ENCODE measurements around the gene NDUFS3.
A peak's percentile ranks its signal among the peaks of the same experiment; 100 is the strongest.
"Not testable (repeated sequence)": the region's sequence is repeated elsewhere in the genome, so short reads cannot be mapped to it uniquely, and the experiment has no call there.

NDUFS3 gene

DNA sequence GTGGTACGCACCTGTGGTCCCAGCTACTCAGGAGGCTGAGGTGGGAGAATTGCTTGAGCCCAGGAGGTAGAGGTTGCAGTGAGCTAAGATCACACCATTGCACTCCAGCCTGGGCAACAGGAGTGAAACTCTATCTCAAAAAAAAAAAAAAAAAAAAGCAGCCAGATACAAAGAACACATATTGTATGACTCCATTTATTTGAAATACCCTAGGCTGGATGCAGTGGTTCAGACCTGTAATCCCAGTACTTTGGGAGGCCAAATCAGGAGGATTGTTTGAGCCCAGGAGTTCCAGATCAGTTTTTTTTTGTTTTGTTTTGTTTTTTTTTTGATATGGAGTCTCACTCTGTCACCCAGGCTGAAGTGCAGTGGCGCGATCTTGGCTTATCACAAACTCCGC lies 16.5 kb upstream of the NDUFS3 start:
- not testable (repeated sequence) for DNase-seq

GRCh38 chr11:47564366-47564765 lies 14.5 kb upstream of the NDUFS3 start:
- DNase-seq, result not testable (repeated sequence)

DNA sequence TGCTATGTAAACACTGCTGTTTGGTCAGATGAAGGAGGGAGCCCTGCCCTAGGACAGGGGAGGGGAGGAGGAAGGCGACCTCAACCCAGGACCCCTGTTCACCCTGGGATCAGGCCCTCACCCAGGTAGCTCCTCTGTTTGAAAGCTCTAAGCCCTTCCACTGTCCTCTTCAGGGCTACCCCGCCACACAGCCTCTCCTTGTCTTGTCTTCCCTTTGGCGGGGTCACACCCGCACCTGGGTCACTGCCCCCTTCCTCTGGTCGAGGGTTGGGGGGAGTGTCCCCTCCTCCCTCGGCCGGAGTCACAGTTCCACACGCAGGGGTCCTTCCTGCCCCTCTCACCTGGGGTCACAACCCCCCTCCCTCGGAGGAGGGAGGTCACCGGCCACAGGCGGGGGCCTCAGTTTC lies 13.9 kb upstream of the NDUFS3 start:
- DNase-seq, result no peak

DNA sequence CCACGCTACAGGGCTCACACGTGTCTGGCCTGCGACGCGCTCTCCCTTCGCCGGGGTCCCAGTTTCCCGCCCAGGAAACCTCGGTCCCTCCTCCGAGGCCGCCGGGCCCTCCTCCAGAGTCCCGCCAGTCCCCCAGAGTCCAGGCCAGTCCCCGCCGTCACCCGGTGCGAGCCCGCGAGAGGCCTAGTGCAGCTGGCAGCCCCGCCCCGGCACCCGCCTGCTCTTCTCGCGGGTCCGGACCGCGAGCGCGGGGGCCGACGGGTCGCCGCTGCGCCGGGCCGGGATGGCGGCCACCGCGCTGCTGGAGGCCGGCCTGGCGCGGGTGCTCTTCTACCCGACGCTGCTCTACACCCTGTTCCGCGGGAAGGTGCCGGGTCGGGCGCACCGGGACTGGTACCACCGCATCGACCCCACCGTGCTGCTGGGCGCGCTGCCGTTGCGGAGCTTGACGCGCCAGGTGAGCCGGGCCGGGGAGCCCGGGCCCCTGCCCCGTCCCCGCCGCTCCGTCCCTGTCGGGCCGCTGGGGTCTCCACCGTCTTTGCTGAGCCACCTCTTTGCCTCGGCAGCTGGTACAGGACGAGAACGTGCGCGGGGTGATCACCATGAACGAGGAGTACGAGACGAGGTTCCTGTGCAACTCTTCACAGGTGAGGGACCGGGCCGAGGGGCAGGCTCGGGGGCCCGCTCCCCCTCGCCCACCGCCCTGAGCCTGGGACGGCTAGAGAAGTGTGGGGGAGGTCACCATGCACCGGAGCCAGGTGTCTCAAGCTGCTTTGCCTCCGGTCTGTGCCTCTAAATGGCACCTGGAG lies 13.3 kb upstream of the NDUFS3 start, which contains the start of gene PTPMT1:
Gene PTPMT1 (plus strand): TSS at position 260 of the 809 bp plus-strand sequence. CDS start 24 bp downstream, at position 284.
- DNase-seq, result peak; percentile 63

GRCh38 chr11:47566149-47566698 lies 12.7 kb upstream of the NDUFS3 start:
- no peak for DNase-seq

GRCh38 chr11:47569646-47570045 lies 9.2 kb upstream of the NDUFS3 start:
- DNase-seq, result no peak

- DNase-seq, result no peak
These were observed 8.1 kb upstream of the NDUFS3 start for GRCh38 chr11:47570651-47571356.

GRCh38 chr11:47571357-47571729 lies 7.5 kb upstream of the NDUFS3 start:
- DNase-seq, result no peak

GRCh38 chr11:47571895-47572294 lies 7.0 kb upstream of the NDUFS3 start:
- no peak for DNase-seq

GRCh38 chr11:47572715-47573255 lies 6.1 kb upstream of the NDUFS3 start:
- DNase-seq, result no peak

DNA sequence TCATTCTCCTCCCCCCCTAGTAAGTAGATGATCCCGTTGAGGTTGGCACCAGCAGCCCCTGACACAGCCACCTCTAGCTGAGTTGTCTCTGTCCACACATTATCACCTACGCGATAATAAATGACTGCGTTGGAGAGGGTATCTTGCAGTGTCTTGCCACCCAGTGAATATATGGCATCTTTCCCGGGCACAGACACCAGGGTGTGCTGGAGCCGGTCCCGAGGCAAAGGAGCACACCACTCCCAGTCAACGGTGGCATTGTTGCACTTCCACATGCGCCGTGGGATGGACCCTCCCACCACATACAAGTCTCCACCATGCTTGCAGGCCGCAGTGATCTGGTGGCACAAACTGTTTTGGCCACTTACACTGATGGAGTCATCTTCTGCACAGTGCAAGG lies 5.6 kb upstream of the NDUFS3 start:
- DNase-seq, result no peak

GRCh38 chr11:47577460-47578041 lies 1.3 kb upstream of the NDUFS3 start:
- no peak for DNase-seq

DNA sequence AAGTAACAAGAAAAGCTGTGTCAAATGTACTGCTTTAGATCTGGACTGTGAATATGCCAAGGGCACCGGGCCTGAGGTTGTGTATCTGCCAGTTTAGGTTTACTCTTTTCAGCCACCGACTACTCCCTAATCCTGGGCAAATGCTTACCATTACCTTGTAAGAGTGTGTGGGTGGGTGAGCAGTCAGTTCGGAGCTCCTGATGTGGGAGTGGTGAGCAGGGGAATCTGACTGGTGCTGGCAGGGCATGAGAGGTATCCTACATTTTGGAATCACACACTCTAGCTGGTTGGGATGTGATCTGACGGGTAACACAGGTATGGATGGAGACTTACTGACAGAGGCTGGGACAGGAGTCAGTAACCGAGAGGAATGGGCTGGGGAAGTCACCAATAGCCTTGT lies 5.0 kb downstream of the NDUFS3 start:
- no peak for DNase-seq

DNA sequence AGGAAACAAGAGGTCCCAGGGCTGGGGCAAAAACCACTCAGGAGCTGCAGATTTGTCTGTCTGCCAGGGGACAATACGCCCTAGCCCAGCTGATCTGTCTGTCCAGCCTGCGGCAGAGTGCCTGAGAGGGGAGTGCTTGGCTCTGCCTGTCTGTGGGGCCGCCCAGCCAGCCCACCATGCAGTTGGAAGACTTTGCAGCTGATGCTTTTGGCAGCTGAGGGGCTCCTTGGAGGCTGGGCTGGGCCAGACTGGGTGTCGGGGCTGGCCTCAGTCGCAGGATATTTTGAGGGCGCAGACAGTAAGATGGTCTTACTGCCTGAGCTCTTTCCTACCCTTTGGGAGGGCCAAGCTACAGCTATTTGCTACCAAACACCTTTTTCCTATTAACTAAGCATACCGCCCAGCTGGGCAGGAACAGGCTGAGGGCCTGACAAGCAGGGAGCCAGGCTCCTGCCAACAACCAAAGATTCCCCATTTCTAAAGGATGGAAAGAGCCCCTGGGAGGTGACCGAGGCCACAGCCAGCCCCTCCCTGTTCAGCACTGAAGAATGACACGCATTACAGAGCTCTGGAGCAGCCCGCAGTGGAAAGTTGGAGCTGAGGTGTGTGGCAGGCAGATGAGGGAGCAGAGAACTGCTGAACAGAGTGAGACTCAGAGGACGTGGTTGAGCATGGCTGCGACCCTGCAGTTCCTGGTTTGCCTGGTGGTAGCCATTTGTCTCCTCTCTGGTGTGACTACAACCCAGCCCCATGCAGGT lies 7.4 kb downstream of the NDUFS3 start, which contains the start of gene FAM180B:
Gene FAM180B (plus strand): TSS at position 581 of the 758 bp plus-strand sequence. CDS start 91 bp downstream, at position 672.
- no peak for DNase-seq

DNA sequence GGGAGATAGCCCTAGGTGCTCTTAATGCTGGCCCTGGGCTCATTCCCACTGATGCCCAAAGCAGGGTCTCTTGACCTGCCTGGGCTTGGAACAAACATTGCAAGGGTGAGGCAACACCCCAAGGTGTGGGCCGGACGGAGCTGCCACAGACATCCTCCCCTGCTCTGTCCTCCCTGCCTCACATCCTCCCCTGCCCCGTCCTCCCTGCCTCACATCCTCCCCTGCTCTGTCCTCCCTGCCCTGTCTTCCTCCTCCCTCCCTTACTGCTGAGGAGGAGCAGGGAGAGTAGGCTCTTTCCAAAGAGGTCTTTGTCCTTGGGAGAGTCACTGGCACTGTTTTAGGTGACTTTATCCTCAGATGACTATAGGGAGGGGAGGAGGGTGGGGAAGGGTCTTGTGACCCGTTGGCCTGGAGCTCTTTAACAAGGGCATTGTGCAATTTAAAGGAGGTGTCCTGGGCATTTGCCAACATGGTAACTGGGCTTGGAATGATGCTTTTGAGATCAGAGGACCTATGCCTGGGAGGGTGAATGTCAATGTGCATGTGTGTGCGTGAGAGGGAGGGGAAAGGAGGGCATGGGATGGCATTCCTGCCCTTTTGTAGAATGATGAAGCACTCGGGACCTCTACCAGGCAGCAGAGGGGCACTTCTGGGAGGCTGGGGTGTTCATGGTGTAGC lies 8.3 kb downstream of the NDUFS3 start:
- no peak for DNase-seq

GRCh38 chr11:47587723-47588326 lies 9.0 kb downstream of the NDUFS3 start:
- peak; percentile 39 for DNase-seq

GRCh38 chr11:47589118-47589517 lies 10.2 kb downstream of the NDUFS3 start:
- DNase-seq, result no peak

- no peak for DNase-seq
These were observed 10.7 kb downstream of the NDUFS3 start for GRCh38 chr11:47589584-47589976.

- DNase-seq, result no peak
These were observed 11.3 kb downstream of the NDUFS3 start for GRCh38 chr11:47589977-47590861.

GRCh38 chr11:47591764-47592163 lies 12.9 kb downstream of the NDUFS3 start:
- no peak for DNase-seq
